Fibroblast of lung (primary cell): ENCODE results near the gene EFCC1. TPM values are rescaled to one million over a fixed set of nuclear protein-coding genes. Genes with fewer than 3 reads are reported as not detected.

Experiments
- DNase-seq, 2 donors: peaks; one replicate each; pipeline versions ENCODE4 v3.0.0 to v3.0.0-alpha.2; 2010; ENCODE audit warnings: low read depth in 2 of 2
- H2AFZ ChIP-seq: 2 replicates; pipeline ENCODE4 v1.5.1; 2012; ENCODE audit warnings: low read length, control low read depth, inconsistent platforms
- H3K27ac ChIP-seq: 2 replicates; pipeline ENCODE4 v1.5.1; 2011; ENCODE audit warnings: low read length, control low read depth; ENCODE audit not compliant: insufficient read depth
- H3K27me3 ChIP-seq: 2 replicates; pipeline ENCODE4 v1.5.1; 2011; ENCODE audit warnings: mild to moderate bottlenecking, low read length; ENCODE audit not compliant: control insufficient read depth, insufficient read depth
- H3K36me3 ChIP-seq: 2 replicates; pipeline ENCODE4 v1.5.1; 2011; ENCODE audit warnings: low read length; ENCODE audit not compliant: control insufficient read depth, insufficient read depth
- H3K4me1 ChIP-seq: 2 replicates; pipeline ENCODE4 v1.5.1; 2011; ENCODE audit warnings: low read length; ENCODE audit not compliant: control insufficient read depth, insufficient read depth; ENCODE audit errors: extremely low read depth
- H3K4me2 ChIP-seq: 2 replicates; pipeline ENCODE4 v1.5.1; 2011; ENCODE audit warnings: low read length, control low read depth; ENCODE audit not compliant: insufficient read depth; ENCODE audit errors: extremely low read depth
- H3K4me3 ChIP-seq, 4 experiments: fragments of 200-600 bp in 1 of 4; sonication (generic) in 1 of 4; replicated peaks in 1 of 4; 2 replicates each; pipeline ENCODE4 v1.5.1; 2011 to 2016; ENCODE audit warnings: low read length in 4 of 4, low read depth in 3 of 4, mild to moderate bottlenecking in 3 of 4, control low read depth in 2 of 4, inconsistent platforms in 1 of 4, mixed read lengths in 1 of 4; ENCODE audit not compliant: insufficient read depth in 1 of 4; ENCODE audit errors: control extremely low read depth in 1 of 4
- H3K79me2 ChIP-seq: 2 replicates; pipeline ENCODE4 v1.5.1; 2012; ENCODE audit warnings: mild to moderate bottlenecking, low read length, inconsistent platforms; ENCODE audit not compliant: control insufficient read depth, insufficient read depth
- H3K9ac ChIP-seq: 2 replicates; pipeline ENCODE4 v1.5.1; 2011; ENCODE audit warnings: mild to moderate bottlenecking, low read length, control low read depth; ENCODE audit not compliant: insufficient read depth
- H3K9me3 ChIP-seq: 2 replicates; pipeline ENCODE4 v1.5.1; 2012; ENCODE audit warnings: low read depth, low read length; ENCODE audit not compliant: control insufficient read depth, insufficient read depth
- H4K20me1 ChIP-seq: 2 replicates; pipeline ENCODE4 v1.5.1; 2011; ENCODE audit warnings: low read length; ENCODE audit not compliant: control insufficient read depth, insufficient read depth; ENCODE audit errors: extremely low read depth
- EZH2 ChIP-seq: IDR thresholded peaks from 2 replicates; pipeline ENCODE4 v1.5.1; 2012; ENCODE audit warnings: low read length, control low read depth, mild to moderate bottlenecking; ENCODE audit errors: missing control alignments
- polyA plus RNA-seq, 2 donors: library from polyadenylated mRNA; depleted of rRNA in 1 of 2; stranded (reverse) in 1 of 2; unstranded in 1 of 2; fragments of >200 nt; gene quantifications; 2 replicates each; pipeline ENCODE4 v1.2.1, GENCODE V29; 2011 to 2012; ENCODE audit warnings: missing spikeins in 1 of 2
- total RNA-seq: library from RNA; depleted of rRNA; stranded (reverse); fragments of >200 nt; gene quantifications from 2 replicates; pipeline ENCODE4 v1.2.1, GENCODE V29; 2014
- TF ChIP-seq, protein P1 (sequence below), 2 donors: IDR thresholded peaks in 1 of 2; conservative IDR thresholded peaks in 1 of 2; 1 replicate in 1 of 2; 2 replicates in 1 of 2; pipeline ENCODE4 v1.5.1; 2011 to 2012; ENCODE audit warnings: low read length in 2 of 2, control low read depth in 1 of 2, inconsistent platforms in 1 of 2, low read depth in 1 of 2, mild to moderate bottlenecking in 1 of 2

EFCC1 gene
- total and polyA plus RNA-seq, 2 donors (not counting 1 experiment from before 2014, with no cell fraction given) = not detected

DNA sequence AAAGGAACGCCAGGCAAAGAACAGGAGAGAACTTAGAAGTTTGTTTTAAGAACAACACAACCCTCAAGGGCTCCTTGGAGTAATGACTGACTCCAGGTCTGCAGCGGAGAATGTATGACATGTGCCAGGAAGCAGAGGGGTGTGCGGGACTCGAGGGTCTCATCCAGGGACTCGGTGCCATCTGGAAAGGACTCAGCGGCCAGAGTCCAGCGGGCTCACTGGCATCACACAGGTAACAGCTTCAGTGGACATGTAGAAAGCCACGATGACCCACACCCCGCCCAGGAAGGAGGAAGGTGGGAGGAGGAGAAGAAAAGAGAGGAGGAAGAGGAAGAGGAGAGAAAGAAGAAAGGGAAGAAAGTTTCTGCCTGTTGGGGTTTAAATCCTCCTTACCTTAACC is 80.9 kb downstream of the EFCC1 start:
- H2AFZ ChIP-seq = no peak overlapping the region
- H4K20me1 ChIP-seq = no peaks in the 10 kb centered on the region
- H3K9ac ChIP-seq = no peak overlapping the region
- DNase-seq = no peak
- no peaks in the 10 kb centered on the region for H3K36me3 ChIP-seq
- no peaks in the 10 kb centered on the region for H3K79me2 ChIP-seq
- H3K27ac ChIP-seq = no peak overlapping the region
- no peak for TF ChIP-seq EZH2
- TF ChIP-seq, protein P1, sequence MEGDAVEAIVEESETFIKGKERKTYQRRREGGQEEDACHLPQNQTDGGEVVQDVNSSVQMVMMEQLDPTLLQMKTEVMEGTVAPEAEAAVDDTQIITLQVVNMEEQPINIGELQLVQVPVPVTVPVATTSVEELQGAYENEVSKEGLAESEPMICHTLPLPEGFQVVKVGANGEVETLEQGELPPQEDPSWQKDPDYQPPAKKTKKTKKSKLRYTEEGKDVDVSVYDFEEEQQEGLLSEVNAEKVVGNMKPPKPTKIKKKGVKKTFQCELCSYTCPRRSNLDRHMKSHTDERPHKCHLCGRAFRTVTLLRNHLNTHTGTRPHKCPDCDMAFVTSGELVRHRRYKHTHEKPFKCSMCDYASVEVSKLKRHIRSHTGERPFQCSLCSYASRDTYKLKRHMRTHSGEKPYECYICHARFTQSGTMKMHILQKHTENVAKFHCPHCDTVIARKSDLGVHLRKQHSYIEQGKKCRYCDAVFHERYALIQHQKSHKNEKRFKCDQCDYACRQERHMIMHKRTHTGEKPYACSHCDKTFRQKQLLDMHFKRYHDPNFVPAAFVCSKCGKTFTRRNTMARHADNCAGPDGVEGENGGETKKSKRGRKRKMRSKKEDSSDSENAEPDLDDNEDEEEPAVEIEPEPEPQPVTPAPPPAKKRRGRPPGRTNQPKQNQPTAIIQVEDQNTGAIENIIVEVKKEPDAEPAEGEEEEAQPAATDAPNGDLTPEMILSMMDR (conservative IDR thresholded peaks at IDR 0.05 in 1 of 2, IDR thresholded peaks at IDR 0.05 in 1 of 2; ENCODE audit: low read depth in 1 of 2, low read length in 2 of 2) = no peak
- H3K27me3 ChIP-seq = no peaks in the 10 kb centered on the region
- H3K9me3 ChIP-seq = no peaks in the 10 kb centered on the region
- H3K4me3 ChIP-seq = no peak overlapping the region
- H3K4me1 ChIP-seq = no peaks in the 10 kb centered on the region
- H3K4me2 ChIP-seq = no peak overlapping the region

GRCh38 chr3:129084501-129084900 is 83.4 kb downstream of the EFCC1 start:
- Histone ChIP-seq H3K9me3 (no peaks in the 10 kb centered on the region), H3K4me1 (peaks cover 3% of the 10 kb centered on the region), H3K4me2 (no peak overlapping the region), H4K20me1 (no peaks in the 10 kb centered on the region), H3K27me3 (no peaks in the 10 kb centered on the region), H3K9ac (no peak overlapping the region), H2AFZ (no peak overlapping the region), H3K27ac (no peak overlapping the region), H3K79me2 (no peaks in the 10 kb centered on the region), H3K36me3 (no peaks in the 10 kb centered on the region), H3K4me3 (no peak overlapping the region)
- TF ChIP-seq, protein P1 (conservative IDR thresholded peaks at IDR 0.05 in 1 of 2, IDR thresholded peaks at IDR 0.05 in 1 of 2; ENCODE audit: low read depth in 1 of 2, low read length in 2 of 2) = no peak
- TF ChIP-seq EZH2 = no peak
- DNase-seq = no peak

GRCh38 chr3:129085165-129085715 is 84.1 kb downstream of the EFCC1 start:
- TF ChIP-seq EZH2 = no peak
- TF ChIP-seq, protein P1 (conservative IDR thresholded peaks at IDR 0.05 in 1 of 2, IDR thresholded peaks at IDR 0.05 in 1 of 2; ENCODE audit: low read depth in 1 of 2, low read length in 2 of 2) = no peak
- Histone ChIP-seq H3K4me3 (no peak overlapping the region), H3K4me2 (no peak overlapping the region), H3K79me2 (no peaks in the 10 kb centered on the region), H2AFZ (no peak overlapping the region), H3K9me3 (no peaks in the 10 kb centered on the region), H3K9ac (no peak overlapping the region), H3K36me3 (no peaks in the 10 kb centered on the region), H3K27ac (no peak overlapping the region), H4K20me1 (no peaks in the 10 kb centered on the region), H3K27me3 (no peaks in the 10 kb centered on the region), H3K4me1 (peaks cover 3% of the 10 kb centered on the region)
- no peak for DNase-seq
